ENCODE measurements around the gene PES1.
A peak's percentile ranks its signal among the peaks of the same experiment; 100 is the strongest.

DNA sequence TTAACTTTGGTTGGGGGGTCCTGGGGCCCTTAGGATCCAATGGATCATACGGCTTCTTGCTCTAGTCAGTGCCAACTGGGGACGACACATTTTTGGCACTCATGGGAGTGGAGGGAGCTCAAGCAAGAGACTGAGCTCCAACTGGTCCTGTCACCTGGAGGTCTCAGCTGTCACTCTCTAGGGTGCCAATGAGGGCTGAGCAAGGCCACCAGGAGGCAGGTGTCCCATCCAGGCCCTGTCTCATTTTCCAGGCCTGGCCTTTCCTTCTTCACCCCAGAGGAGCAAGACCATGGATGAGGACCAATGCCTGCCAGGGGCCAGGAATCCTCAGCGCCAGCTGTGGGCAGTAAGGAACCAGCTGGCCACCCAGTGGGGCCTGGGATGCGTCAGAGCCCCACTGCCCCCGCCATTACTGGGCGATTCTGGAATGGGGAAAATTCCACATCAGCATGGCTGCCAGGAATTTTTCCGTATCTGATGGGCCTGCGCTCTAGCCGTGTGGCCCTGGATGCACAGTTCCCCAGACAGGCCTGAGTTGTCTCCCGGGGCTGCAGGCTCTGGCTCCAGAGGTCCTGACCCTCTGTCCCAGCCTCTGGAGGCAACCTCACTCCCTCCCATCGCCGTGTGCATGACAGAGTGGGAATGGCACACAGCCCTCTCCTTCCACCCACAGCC lies 16.6 kb downstream of the PES1 start:
- peak in 1 of 3 donors; percentile 40 for TF ChIP-seq POLR2AphosphoS5 (IDR thresholded peaks at IDR 0.05)
- TF ChIP-seq, protein P1, sequence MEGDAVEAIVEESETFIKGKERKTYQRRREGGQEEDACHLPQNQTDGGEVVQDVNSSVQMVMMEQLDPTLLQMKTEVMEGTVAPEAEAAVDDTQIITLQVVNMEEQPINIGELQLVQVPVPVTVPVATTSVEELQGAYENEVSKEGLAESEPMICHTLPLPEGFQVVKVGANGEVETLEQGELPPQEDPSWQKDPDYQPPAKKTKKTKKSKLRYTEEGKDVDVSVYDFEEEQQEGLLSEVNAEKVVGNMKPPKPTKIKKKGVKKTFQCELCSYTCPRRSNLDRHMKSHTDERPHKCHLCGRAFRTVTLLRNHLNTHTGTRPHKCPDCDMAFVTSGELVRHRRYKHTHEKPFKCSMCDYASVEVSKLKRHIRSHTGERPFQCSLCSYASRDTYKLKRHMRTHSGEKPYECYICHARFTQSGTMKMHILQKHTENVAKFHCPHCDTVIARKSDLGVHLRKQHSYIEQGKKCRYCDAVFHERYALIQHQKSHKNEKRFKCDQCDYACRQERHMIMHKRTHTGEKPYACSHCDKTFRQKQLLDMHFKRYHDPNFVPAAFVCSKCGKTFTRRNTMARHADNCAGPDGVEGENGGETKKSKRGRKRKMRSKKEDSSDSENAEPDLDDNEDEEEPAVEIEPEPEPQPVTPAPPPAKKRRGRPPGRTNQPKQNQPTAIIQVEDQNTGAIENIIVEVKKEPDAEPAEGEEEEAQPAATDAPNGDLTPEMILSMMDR (IDR thresholded peaks at IDR 0.05) = no peak
